IPS DF 4.7 (cell line): ENCODE results near the gene CMYA5.

Experiments used
- DNase-seq: peaks from one replicate; pipeline ENCODE4 v3.0.0-alpha.2; 2013; ENCODE audit warnings: low spot score; ENCODE audit errors: extremely low read depth

Gene CMYA5

DNA sequence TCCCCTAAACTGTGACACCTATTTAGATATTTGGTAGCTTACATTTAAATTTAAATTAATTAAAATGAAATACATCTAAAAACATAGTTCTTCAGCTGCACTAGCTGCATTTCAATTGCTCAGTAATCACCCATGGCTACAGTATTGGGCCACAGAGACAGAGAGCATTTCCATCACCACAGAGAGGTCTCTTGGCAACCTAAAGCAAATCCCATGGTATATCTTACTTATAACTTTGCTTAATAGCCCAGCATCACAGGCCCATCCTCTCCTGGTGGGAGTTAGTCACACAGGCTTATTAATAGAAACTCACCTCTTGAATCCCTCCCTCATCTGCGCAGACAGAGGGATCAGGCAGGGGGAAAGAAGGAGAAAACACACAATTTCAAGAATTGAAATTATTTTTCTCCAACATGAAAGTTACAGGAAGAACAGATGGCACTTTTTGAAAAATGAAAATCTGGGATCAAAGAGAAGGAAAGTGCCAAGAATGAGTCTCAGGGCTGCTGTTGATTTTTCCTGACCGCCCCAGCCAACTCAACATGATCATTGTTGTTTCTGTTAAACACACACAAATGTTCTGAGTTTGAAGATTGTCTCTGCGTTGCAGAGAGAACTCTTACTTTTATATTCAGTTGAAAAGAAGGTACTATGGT lies 144.6 kb downstream of the CMYA5 start:
- no peak for DNase-seq

DNA sequence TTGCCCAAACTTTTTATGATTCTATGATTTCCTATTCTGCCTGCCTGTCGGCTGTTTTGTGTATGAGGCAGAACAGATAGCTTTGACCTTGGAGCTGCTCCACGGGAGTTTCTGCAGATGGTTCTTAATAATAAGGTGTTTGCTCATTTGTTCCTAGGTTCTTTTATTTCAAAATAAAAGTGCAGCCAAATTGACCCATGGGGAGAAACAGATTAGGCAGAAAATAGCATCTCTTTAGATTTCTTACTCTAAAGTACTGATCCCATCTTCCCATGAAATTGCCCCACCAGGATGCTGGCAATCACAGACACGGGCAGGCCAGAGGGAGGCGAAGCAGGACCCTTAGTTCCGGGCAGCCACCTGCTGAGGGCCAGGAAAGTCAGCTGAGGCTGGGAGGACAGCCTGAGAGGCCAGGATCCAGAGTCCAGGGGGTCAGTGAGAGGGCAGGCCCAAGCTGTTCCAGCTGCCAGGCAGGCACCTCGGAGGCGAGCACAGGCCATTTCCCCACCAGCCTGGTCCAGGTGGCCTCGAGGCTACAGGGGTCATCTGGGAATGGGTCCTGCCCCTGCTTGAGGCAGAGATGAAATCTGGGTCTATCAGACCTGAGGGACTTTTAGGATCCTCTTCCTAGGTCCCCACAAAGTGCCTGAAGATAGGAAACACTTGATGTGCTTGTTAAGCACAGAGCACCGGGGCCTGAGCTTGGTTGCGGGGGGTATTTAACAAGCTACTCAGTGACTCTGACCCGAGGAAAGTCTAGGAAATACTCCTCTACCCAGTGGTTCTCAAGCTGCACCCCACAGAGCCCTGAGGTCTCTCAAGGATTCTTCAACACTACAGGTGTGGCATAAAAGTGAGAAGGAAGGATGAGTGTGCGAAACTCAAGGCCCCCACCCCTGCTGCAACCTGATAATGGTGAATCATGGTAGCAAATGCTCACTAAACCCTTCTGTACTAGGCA lies 145.4 kb downstream of the CMYA5 start:
- no peak for DNase-seq

DNA sequence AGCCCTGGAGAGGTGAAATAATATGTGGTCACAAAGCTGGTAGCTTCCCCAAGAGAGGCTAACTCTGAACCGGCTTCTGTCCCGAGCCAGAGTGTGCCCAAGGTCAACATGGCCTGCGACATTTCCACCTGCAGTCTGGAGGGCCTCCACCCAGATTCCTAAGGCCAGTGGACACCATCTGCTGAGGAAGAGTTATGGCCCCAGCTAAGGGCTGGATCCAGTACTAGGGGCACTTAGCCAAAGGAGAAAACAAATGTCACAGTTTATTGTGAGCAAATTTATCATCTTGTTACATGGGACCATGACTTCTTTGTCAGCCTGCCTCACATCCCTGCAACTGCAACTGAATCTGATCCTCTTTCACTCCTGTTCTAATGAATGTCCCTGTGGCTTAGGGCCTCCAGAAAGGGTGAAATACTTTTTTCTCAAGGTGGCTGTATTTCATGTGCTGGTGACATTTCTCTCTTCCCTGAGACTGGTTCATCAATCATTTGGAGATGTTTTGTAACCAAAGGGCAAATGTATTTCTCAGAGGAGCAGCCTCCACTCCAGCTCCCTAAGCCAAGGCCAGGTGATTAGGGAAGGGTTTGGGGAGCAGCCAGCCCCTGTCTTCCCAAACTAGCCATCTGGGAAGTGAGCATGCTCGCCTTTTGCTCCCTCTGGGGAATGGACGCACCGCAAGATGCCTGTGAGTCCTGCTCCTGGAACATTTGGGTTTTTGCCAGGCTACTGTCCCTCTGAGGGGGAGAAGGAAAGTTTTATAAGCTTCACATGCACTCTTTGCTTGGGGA lies 148.3 kb downstream of the CMYA5 start:
- no peak for DNase-seq

DNA sequence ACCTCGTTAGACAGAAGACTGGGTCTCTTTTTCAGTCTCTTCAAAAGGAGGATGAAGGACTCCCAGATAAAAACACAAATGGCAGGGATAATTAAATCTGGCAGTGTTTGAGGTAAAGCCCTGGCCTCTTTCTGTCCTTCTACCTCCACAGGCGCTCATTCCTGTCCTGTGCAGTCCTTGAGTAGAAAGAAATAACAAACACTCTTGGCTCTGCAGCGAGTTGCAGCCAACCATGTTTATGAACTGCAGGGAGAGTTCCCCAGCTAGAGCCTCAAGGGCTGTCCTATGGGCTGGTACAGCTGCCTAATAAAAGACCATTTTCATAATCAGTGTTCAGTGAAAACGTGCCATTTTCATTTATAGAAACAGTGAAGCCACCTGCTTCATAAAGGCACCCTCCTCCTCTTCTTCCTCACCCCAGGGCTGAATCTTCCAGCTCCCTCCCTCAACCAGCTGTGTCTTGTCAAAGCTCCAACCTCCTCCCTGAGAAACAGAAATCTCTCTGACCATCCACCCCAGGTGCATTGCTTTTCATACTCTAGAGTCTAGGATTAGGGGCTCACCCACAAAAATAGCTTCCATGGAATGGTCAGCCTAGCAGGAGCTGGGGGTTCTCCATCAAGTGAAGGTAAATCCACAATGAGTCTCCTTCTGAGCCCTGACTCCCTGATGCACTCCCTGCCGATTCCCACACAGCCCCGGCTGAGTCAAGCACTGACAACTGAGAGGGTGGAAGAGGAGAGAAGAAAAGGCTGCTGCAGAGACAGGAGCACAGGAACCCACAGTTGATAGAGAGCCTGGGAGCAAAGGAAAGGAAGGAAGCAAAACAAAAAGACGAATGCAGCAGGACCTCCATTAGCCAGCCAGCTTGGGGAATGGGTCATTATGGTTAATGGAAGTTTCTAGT lies 150.7 kb downstream of the CMYA5 start:
- no peak for DNase-seq

DNA sequence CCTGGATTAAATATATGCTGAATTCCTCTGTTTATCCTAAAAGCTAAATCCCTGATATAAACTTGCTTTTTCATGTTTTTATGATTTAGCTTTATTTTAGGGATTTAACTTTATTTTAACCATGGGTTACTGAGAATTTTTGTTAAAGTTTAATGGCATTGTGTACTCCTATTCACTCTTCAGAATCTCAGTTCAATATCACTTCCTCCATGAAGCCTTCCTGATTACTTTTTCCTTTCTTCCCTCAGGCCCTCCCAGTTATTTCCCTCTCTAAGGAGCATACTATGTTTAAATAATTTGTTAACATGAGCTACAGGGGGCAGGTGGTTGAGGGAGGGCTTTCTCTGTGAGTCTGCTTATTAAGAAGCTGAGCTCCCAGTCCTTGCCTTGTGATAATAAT lies 151.5 kb downstream of the CMYA5 start:
- no peak for DNase-seq

DNA sequence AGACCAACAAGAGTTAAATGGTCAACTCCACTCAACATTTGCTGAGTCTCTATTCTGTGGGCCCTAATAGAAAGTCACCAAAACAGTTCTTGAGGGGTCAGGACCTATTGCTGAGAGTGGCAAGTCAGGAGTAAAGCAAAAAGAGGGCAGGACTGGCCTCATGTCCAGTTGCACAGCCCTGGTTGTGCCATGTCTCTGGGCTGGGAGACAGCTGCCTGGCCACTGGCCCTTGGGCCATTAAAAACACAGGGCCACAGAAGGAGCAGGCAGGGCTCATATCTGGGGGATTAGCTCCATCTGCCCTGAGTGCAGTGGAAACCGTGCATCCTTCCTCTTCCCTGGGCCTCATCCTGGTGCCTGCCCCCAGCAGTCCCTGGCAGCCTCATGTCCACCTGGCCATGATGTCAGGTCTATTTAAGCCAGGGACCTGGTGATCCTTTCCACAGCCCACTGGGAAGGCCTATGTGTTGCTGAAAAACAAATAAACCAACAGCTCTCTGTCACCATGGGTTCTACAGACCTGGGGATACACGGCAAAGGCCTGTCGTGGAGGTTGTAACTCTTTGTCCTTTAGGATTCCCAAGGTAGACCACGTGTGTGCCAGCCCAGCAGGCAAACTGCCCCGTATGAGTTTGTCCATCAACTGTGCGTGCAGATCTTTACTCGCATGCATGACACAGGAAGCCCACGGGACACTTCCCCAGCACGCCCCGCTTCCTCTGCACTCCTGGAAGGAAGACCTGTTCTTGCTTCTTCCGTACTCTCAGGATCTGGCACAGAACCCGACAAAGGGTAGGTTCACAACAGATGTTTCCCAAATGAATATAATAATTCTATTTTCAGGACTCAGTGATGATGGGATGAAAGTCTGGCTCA lies 152.6 kb downstream of the CMYA5 start:
- no peak for DNase-seq

DNA sequence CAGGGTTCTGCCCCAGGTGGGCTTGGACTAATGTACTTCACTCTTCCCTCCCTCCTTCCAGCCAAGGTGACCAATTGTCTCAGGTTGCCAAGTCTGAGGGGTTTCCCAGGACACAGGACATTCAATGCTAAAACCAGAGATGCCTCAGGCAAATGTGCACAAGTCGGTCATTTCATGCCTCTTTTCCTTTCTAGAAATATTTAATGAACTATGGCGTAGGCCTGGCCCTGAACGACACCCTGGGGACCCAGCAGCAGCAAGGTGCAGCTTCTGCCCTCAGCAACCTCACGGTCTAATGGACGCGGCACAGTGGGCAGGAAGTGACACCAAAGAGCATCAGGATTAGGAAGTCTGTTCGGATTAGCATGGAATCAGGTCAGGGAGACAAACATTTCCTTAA lies 153.4 kb downstream of the CMYA5 start:
- DNase-seq, result no peak

DNA sequence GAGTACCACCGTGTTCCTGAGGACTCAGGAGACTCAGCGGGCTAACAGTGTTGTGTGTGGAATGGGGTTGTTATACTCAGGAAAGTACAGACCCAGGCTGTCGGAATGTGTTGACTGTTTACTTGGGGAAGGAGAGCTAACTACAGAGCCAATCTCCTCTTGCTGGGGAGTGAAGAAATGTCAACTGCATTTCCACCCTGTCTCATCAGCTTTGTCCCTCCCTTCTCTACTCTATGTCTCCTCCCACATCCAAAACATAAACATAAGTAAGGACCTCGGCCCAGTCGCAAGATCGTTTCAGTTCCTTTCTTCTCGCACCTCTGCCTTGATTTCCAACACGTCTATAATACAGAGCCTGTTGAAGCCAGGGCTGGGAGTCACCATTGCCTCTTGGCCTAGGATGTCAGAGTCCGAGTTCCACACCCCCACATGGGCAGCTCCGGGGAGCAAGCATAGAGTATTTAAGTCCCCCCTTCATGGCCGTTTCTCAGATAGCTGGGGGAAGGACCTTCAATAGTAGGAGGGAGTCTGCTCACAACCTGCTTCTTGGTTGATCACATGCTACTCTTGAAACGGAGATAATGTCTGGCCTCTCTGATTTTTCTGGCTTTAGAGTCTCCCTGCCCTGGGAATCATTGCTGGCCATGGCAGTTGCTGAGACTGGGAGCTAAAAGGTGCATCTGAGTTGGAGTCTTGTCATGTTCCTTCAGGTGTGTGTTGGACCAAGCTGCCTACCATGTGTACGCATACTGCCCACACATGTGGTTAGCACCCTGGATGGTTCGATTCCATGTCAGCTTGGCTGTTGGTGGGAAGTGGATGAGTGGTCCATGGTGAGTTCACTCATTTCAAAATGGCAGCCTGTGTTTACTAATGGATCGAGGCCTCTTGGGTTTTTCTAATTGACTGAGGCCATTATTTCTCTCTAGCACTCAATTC lies 154.1 kb downstream of the CMYA5 start:
- DNase-seq, result no peak

DNA sequence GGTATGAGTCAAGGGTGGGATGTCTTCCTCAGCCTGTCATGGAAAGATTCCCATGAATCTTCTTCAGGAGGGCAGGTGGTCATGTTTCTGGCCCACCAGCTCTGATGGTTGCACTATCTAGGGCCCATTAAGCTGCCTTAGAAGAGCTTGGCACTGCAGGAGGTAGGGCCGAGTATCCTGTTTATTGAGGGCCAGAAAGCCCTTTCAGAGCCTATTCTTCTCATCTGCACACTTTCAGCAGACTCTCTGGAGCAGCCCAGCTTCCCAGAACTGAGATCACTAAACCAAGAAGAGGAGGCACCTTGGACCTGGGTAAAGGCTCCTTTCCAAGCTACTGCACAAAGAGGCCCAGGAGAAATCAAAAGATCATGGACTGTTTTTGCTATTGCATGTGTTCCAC lies 154.9 kb downstream of the CMYA5 start:
- no peak for DNase-seq

DNA sequence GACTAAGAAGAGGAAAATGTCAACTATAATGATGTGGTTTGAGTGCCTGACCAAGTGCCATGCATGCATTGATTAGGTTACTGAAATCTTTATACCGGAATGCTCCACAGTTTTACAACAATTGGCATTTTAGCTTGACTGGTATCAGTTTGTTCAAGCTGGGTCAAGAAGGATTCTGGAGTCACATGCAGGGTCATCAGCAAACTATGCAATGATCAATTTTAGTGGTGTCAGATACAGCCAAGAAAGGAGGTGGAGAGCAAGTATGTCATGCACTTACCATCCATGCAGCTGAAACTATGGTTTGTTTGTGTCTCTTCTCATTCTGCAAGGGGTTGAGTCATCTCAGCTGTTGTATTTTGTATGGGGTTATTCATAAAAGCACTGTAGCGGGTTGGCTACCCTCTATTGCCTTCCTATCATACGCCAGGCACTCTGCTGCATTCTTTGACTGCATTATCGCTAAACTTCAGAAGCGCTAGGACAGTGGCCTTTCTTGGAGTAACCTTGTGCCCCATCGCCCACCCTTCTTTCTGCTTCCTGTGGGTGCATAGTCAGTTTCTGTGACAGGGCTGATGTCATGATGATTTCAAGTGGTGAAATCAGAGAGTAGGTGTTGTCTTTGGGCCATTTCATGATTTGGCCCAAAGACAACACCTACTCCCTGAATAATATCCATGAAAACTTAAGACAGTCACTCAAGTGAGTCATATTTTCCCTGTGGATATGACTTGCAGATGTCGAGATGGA lies 156.0 kb downstream of the CMYA5 start:
- DNase-seq, result no peak

DNA sequence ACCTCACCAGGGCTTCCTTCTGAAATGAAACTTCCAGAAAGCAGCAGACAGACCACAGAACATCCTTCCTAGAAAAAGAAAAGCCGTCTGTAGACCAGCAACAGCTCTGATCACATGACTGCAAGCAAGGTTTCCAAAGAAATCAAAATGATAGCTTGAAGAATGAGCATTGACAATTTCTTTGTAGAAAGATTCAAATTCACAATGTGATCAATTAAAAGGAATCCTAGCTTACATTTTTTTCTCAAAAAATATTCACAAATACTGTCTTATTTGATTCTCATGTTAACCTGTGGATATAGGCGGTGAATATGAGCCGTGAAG lies 156.5 kb downstream of the CMYA5 start:
- DNase-seq, result no peak

DNA sequence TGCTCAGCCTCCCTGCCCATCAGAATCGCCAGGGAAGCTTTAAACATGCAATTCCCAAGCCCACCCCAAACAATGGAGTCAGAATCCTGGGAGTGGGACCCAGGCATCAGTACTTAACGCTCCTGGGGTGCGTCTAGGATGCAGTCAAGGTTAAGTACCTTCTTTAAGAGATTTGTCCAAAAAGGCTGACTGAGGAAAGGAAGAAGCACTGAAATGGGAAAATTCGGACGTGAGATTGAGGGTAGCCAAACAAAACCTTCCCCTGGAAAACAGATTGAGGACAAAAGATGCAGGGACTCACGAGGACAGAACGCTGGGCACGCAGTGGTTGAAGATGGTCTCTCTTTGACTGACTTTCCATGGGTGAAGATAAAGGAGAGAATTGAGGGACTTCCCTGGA lies 157.9 kb downstream of the CMYA5 start:
- DNase-seq, result no peak

DNA sequence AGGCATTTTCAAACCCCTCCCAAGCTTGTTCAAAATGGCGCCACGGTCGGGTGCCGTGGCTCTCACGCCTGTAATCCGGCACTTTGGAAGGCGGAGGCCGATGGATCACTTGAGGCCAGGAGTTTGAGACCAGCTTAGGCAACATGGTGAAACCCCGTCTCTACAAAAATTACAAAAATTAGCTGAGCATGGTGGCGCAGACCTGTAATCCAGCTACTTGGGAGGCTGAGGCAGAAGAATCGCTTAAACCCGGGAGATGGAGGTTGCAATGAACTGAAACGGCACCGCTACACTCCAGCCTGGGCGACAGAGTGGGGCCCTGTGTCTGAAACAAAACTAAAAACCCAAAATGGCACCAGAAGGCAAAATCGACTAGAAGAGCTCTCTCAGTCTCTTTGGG lies 159.4 kb downstream of the CMYA5 start:
- DNase-seq, result no peak
